H1 (cell line): ENCODE measurements around the gene PTGDS. TPM values are rescaled to one million over a fixed set of nuclear protein-coding genes. Genes with fewer than 3 reads are reported as not detected.

Experiments used
- BCL11A ChIP-seq, 2 experiments: IDR thresholded peaks; one replicate each; pipeline ENCODE4 v1.6.1; 2011; ENCODE audit warnings: low read depth in 2 of 2, low read length in 2 of 2, mild to moderate bottlenecking in 2 of 2
- polyA plus RNA-seq, 7 experiments: library from polyadenylated mRNA; depleted of rRNA in 3 of 7; stranded (reverse) in 5 of 7; unstranded in 2 of 7; fragments of >200 nt in 5 of 7; fragments of 200-250 nt in 2 of 7; gene quantifications; 1 replicate in 5 of 7; 2 replicates in 1 of 7; 4 replicates in 1 of 7; pipeline versions ENCODE4 v1.2.1 to v1.2.3, GENCODE V29; 2011 to 2013; ENCODE audit warnings: missing spikeins in 2 of 7, mixed read lengths in 2 of 7
- total RNA-seq: library from RNA; stranded (reverse); fragmentation: NEBNext Ultra II Directional; extraction: Animal tissue kit (Norgen Biotek cat#: 25700); gene quantifications from 2 replicates; pipeline ENCODE4 v1.2.1, GENCODE V29; 2021
- TF ChIP-seq, protein P1 (sequence below), 3 experiments: IDR thresholded peaks; 1 replicate in 2 of 3; 2 replicates in 1 of 3; pipeline versions ENCODE4 v1.5.1 to v1.6.1; 2011; ENCODE audit warnings: low read length in 3 of 3, mild to moderate bottlenecking in 3 of 3, inconsistent platforms in 2 of 3, low read depth in 1 of 3, moderate library complexity in 1 of 3; ENCODE audit not compliant: insufficient read depth in 1 of 3; ENCODE audit errors: control extremely low read depth in 1 of 3

The PTGDS gene
- total and polyA plus RNA-seq, 2 of the 8 experiments (the other 6 are each of a cell fraction or from before 2014, with no cell fraction given): 1.7 to 2.3 TPM

DNA sequence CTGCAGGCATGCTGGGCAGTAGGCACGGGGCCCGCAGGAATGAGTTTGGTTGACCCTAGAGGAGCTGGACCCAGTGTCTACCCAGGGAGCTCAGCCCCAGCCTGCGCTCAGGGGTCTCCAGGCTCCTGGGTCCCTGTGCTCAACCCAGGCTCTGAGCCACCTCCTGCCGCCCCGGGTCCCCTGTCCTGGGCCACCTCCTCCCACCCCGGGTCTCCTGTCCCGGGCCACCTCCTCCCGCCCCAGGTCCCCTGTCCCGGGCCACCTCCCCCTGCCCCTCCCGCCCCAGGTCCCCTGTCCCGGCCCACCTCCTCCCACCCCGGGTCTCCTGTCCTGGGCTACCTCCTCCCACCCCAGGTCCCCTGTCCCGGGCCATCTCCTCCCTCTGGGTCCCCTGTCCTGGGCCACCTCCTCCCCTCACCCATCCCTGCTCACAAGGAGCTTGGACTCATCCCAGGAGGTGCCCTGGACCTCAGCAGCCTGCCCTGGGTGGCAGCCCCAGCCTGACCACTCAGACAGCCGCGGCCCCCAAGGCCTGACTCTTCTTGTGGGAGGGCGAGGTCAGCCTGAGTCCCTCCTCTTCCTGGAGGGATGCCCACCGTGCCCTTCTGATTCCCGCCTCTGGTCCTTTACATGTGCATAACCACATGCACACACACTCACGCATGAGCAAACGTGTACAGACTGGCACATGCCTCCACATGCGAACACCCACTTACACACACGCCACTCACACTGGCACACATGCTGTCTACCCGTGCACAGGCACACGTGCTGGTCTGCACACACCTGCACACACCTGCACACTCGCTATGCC, 22.8 kb upstream of the PTGDS start (continued):
- TF ChIP-seq BCL11A (IDR thresholded peaks at IDR 0.05; ENCODE audit: low read depth in 2 of 2, low read length in 2 of 2): no peak
- TF ChIP-seq, protein P1, sequence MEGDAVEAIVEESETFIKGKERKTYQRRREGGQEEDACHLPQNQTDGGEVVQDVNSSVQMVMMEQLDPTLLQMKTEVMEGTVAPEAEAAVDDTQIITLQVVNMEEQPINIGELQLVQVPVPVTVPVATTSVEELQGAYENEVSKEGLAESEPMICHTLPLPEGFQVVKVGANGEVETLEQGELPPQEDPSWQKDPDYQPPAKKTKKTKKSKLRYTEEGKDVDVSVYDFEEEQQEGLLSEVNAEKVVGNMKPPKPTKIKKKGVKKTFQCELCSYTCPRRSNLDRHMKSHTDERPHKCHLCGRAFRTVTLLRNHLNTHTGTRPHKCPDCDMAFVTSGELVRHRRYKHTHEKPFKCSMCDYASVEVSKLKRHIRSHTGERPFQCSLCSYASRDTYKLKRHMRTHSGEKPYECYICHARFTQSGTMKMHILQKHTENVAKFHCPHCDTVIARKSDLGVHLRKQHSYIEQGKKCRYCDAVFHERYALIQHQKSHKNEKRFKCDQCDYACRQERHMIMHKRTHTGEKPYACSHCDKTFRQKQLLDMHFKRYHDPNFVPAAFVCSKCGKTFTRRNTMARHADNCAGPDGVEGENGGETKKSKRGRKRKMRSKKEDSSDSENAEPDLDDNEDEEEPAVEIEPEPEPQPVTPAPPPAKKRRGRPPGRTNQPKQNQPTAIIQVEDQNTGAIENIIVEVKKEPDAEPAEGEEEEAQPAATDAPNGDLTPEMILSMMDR (IDR thresholded peaks at IDR 0.05; ENCODE audit: control extremely low read depth in 1 of 3, insufficient read depth in 1 of 3, low read depth in 1 of 3, low read length in 3 of 3): no peak
